GM12878 (cell line): ENCODE results near the gene FAM222B. TPM values are rescaled to one million over a fixed set of nuclear protein-coding genes. Genes with fewer than 3 reads are reported as not detected.

Source experiments
- ATAC-seq: fragments of 200-7000 bp; cut with Tn5 transposase; 3 replicates; pipeline ENCODE4 v1.9.1; 2020; ENCODE audit warnings: mild to moderate bottlenecking, moderate library complexity
- BruUV-seq: library from RNA; stranded (reverse); fragments of 400-500 nt; replicated peaks from 2 replicates; lab custom pipeline; 2021; lab: Mats Ljungman, UMichigan
- CTCF ChIA-PET: fragments of 300-600 bp; sonication (Branson Sonifier 250); formaldehyde crosslinking; extraction: SDS; loops from one replicate; lab custom pipeline; 2021; ENCODE audit warnings: inconsistent platforms; lab: Yijun Ruan, JAX
- POLR2A ChIA-PET: fragments of 350-600 bp; formaldehyde crosslinking; extraction: SDS; loops from one replicate; lab custom pipeline; 2021; ENCODE audit warnings: inconsistent platforms; lab: Charles Lee
- RAD21 ChIA-PET: fragments of 300-600 bp; sonication (Branson Sonifier 250); formaldehyde crosslinking; loops from one replicate; lab custom pipeline; 2023; ENCODE audit warnings: antibody characterized with exemption; ENCODE audit not compliant: unreplicated experiment; lab: Charles Lee
- SMC1A ChIA-PET: fragments of 300-600 bp; sonication (Branson Sonifier 250); formaldehyde crosslinking; loops from one replicate; lab custom pipeline; 2023; ENCODE audit not compliant: unreplicated experiment, uncharacterized antibody; lab: Charles Lee
- DNase-seq: peaks from one replicate; pipeline ENCODE4 v3.0.0-alpha.2; 2011; ENCODE audit warnings: low read depth, low spot score
- FAIRE-seq: peaks from 3 replicates; lab custom pipeline; 2011; peaks lifted over from hg19 to GRCh38; lab: Jason Lieb, UNC
- H2AFZ ChIP-seq: 2 replicates; pipeline ENCODE4 v1.6.0; 2011; ENCODE audit warnings: low read depth, low read length, control low read depth; ENCODE audit not compliant: control insufficient read depth
- H3K27ac ChIP-seq: 2 replicates; pipeline ENCODE4 v1.5.1; 2011; ENCODE audit warnings: control low read depth; ENCODE audit not compliant: control insufficient read depth, insufficient read depth
- H3K27me3 ChIP-seq, 2 experiments: replicated peaks in 1 of 2; 2 replicates each; pipeline versions ENCODE4 v1.6.0 to v1.6.1; 2011; ENCODE audit warnings: low read length in 1 of 2; ENCODE audit not compliant: control insufficient read depth in 2 of 2, insufficient read depth in 2 of 2
- H3K36me3 ChIP-seq, 2 experiments: 2 replicates each; pipeline ENCODE4 v1.5.1; 2011; ENCODE audit warnings: low read length in 1 of 2; ENCODE audit not compliant: control insufficient read depth in 2 of 2, insufficient read depth in 2 of 2
- H3K4me1 ChIP-seq: 2 replicates; pipeline ENCODE4 v1.6.1; 2011; ENCODE audit warnings: mild to moderate bottlenecking, low read length, moderate library complexity, mixed read lengths; ENCODE audit not compliant: control insufficient read depth, insufficient read depth
- H3K4me2 ChIP-seq: 2 replicates; pipeline ENCODE4 v1.6.0; 2011; ENCODE audit warnings: control low read depth; ENCODE audit not compliant: control insufficient read depth, insufficient read depth
- H3K4me3 ChIP-seq: fragments of 200-600 bp; sonication (generic); 2 replicates; pipeline ENCODE4 v1.5.1; 2016
- H3K79me2 ChIP-seq: 2 replicates; pipeline ENCODE4 v1.6.0; 2011; ENCODE audit warnings: low read length; ENCODE audit not compliant: control insufficient read depth, insufficient read depth
- H3K9ac ChIP-seq: 2 replicates; pipeline ENCODE4 v1.8.0; 2011; ENCODE audit warnings: low read length, control low read depth, mixed read lengths; ENCODE audit not compliant: control insufficient read depth, insufficient read depth
- H3K9me3 ChIP-seq: replicated peaks from 3 replicates; pipeline ENCODE4 v1.5.1; 2011; ENCODE audit warnings: mild to moderate bottlenecking, low read length; ENCODE audit not compliant: control insufficient read depth, insufficient read depth
- H4K20me1 ChIP-seq: 2 replicates; pipeline ENCODE4 v1.6.0; 2011; ENCODE audit not compliant: control insufficient read depth, insufficient read depth
- GABPA ChIP-seq: IDR thresholded peaks from 2 replicates; pipeline ENCODE4 v1.6.1; 2014; ENCODE audit warnings: antibody characterized with exemption, low read depth, mild to moderate bottlenecking, inconsistent platforms
- POLR2AphosphoS5 ChIP-seq: IDR thresholded peaks from 2 replicates; pipeline ENCODE4 v1.6.1; 2011; ENCODE audit warnings: mild to moderate bottlenecking, low read length, inconsistent platforms
- WGBS: methylation state at CpG from one replicate; pipeline ENCODE4 v1.1.6; 2016; ENCODE audit warnings: low lambda C conversion rate; ENCODE audit not compliant: insufficient replicate concordance, insufficient coverage; ENCODE audit errors: missing lambda C conversion rate; 5-methylcytosine and 5-hydroxymethylcytosine counted together
- in situ Hi-C: fragments of 300-500 bp; cut with MboI; formaldehyde crosslinking; loops from 9 replicates; pipeline ENCODE4 v1.14.3; 2018; ENCODE audit warnings: mixed read lengths
- intact Hi-C: fragments of 100-400 bp; cut with micrococcal nuclease; formaldehyde crosslinking; loops from one replicate; pipeline ENCODE4 v1.14.2; 2022; ENCODE audit not compliant: unreplicated experiment
- polyA plus RNA-seq, 11 experiments: library from polyadenylated mRNA; depleted of rRNA in 4 of 11; unstranded in 6 of 11; stranded (reverse) in 5 of 11; fragments of >200 nt; fragmentation: Nextera tagmentation in 4 of 11; fragmentation: Illumina TruSeq in 1 of 11; extraction: Ambion mirVana in 4 of 11; extraction: Trizol in 1 of 11; gene quantifications; 1 replicate in 1 of 11; 2 replicates in 10 of 11; pipeline versions ENCODE4 v1.2.1 to v1.2.3, GENCODE V29; 2011 to 2016; ENCODE audit warnings: inconsistent platforms in 2 of 11, missing spikeins in 2 of 11, low read depth in 1 of 11
- total RNA-seq, 4 experiments: library from RNA; depleted of rRNA in 3 of 4; stranded (reverse); fragments of >200 nt in 3 of 4; fragmentation: Illumina TruSeq in 1 of 4; extraction: Trizol in 1 of 4; gene quantifications; 2 replicates each; pipeline versions ENCODE4 v1.2.1 to v1.2.3, GENCODE V29; 2013 to 2021
- TF ChIP-seq, protein P1 (sequence below): IDR thresholded peaks from 2 replicates; pipeline ENCODE4 v1.6.1; 2012; ENCODE audit warnings: low read depth, low read length, improper control_type of control experiment
- TF ChIP-seq, protein P2 (sequence below): fragments of 150-350 bp; IDR thresholded peaks from 2 replicates; pipeline ENCODE4 v1.6.1; 2016; ENCODE audit warnings: low read depth, low read length

FAM222B gene
- total and polyA plus RNA-seq, 10 of the 15 experiments (the other 5 are each of a cell fraction or from before 2014, with no cell fraction given), result 2.8 to 18.3 (median 6.4) TPM

GRCh38 chr17:28818819-28819221 is 23.8 kb downstream of the FAM222B start:
- ChIA-PET SMC1A (interaction anchor here (1.5 to 2.1 kb wide), 4 partner anchors 9 to 14 kb away, joined by 3 to 7 read pairs (median 4); no protein-coding TSS in a partner anchor), CTCF (interaction anchor here (0.6 to 2.2 kb wide), 5 partner anchors 8 to 925 kb away, joined by 3 to 11 read pairs (median 5); partner anchors contain the start of gene FAM222B), RAD21 (interaction anchor here (1.2 kb wide), 1 partner anchor 55 kb away, joined by 6 read pairs; no protein-coding TSS in a partner anchor), POLR2A (no interaction called here)
- H3K4me2 ChIP-seq, result no peak overlapping the region
- no peak for DNase-seq
- peaks cover 2% of the 10 kb centered on the region for H3K79me2 ChIP-seq
- in situ Hi-C loops (no loop called here), intact Hi-C loops (no loop called here)
- H2AFZ ChIP-seq, result no peak overlapping the region
- H3K27me3 ChIP-seq, result no peaks in the 10 kb centered on the region
- 95% methylated on average over 3 of the region's 3 CpGs for whole genome bisulfite sequencing
- BruUV-seq, result TSS peak; percentile 29
- no peak for FAIRE-seq
- no peak overlapping the region for H3K9ac ChIP-seq
- no peak overlapping the region for H3K4me3 ChIP-seq
- no peak for TF ChIP-seq POLR2AphosphoS5
- TF ChIP-seq GABPA, result no peak
- TF ChIP-seq, protein P1, sequence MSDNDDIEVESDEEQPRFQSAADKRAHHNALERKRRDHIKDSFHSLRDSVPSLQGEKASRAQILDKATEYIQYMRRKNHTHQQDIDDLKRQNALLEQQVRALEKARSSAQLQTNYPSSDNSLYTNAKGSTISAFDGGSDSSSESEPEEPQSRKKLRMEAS, result no peak
- TF ChIP-seq, protein P2, sequence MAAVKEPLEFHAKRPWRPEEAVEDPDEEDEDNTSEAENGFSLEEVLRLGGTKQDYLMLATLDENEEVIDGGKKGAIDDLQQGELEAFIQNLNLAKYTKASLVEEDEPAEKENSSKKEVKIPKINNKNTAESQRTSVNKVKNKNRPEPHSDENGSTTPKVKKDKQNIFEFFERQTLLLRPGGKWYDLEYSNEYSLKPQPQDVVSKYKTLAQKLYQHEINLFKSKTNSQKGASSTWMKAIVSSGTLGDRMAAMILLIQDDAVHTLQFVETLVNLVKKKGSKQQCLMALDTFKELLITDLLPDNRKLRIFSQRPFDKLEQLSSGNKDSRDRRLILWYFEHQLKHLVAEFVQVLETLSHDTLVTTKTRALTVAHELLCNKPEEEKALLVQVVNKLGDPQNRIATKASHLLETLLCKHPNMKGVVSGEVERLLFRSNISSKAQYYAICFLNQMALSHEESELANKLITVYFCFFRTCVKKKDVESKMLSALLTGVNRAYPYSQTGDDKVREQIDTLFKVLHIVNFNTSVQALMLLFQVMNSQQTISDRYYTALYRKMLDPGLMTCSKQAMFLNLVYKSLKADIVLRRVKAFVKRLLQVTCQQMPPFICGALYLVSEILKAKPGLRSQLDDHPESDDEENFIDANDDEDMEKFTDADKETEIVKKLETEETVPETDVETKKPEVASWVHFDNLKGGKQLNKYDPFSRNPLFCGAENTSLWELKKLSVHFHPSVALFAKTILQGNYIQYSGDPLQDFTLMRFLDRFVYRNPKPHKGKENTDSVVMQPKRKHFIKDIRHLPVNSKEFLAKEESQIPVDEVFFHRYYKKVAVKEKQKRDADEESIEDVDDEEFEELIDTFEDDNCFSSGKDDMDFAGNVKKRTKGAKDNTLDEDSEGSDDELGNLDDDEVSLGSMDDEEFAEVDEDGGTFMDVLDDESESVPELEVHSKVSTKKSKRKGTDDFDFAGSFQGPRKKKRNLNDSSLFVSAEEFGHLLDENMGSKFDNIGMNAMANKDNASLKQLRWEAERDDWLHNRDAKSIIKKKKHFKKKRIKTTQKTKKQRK, result no peak
- no peaks in the 10 kb centered on the region for H4K20me1 ChIP-seq
- no peaks in the 10 kb centered on the region for H3K9me3 ChIP-seq
- H3K4me1 ChIP-seq, result no peaks in the 10 kb centered on the region
- no peak overlapping the region for H3K27ac ChIP-seq
- H3K36me3 ChIP-seq, result no peaks in the 10 kb centered on the region
- ATAC-seq, result no peak
